GM12878 (cell line): ENCODE results near the gene BNIP5.

Experiments used
- BMI1 ChIP-seq: fragments of 450-650 bp; IDR thresholded peaks from 2 replicates; pipeline ENCODE4 v1.6.1; 2016; ENCODE audit warnings: mild to moderate bottlenecking, moderate library complexity, borderline replicate concordance
- CBX3 ChIP-seq: fragments of 200-600 bp; sonication (generic); IDR thresholded peaks from 2 replicates; pipeline ENCODE4 v1.6.1; 2016; ENCODE audit warnings: low read depth, borderline replicate concordance
- CHD4 ChIP-seq: fragments of 200-600 bp; sonication (generic); IDR thresholded peaks from 2 replicates; pipeline ENCODE4 v1.6.1; 2016; ENCODE audit warnings: mild to moderate bottlenecking
- CTCF ChIP-seq, 3 experiments: IDR thresholded peaks in 2 of 3; conservative IDR thresholded peaks in 1 of 3; 2 replicates each; pipeline ENCODE4 v1.5.1; 2011; ENCODE audit warnings: low read depth in 3 of 3, low read length in 3 of 3, mild to moderate bottlenecking in 3 of 3, control low read depth in 2 of 3, moderate library complexity in 2 of 3, inconsistent platforms in 1 of 3, mixed read lengths in 1 of 3; ENCODE audit not compliant: control insufficient read depth in 2 of 3, insufficient read depth in 1 of 3; ENCODE audit errors: extremely low read depth in 1 of 3
- JUND ChIP-seq: IDR thresholded peaks from 2 replicates; pipeline ENCODE4 v1.6.1; 2012; ENCODE audit warnings: low read depth, mild to moderate bottlenecking, low read length, improper control_type of control experiment, moderate library complexity
- NRF1 ChIP-seq: conservative IDR thresholded peaks from 2 replicates; pipeline ENCODE4 v1.6.1; 2011; ENCODE audit warnings: mild to moderate bottlenecking, low read depth, low read length, improper control_type of control experiment
- PBX3 ChIP-seq: IDR thresholded peaks from 2 replicates; pipeline ENCODE4 v1.6.1; 2011; ENCODE audit warnings: mild to moderate bottlenecking, low read depth, low read length, moderate library complexity; ENCODE audit not compliant: insufficient replicate concordance
- POLR2AphosphoS5 ChIP-seq: IDR thresholded peaks from 2 replicates; pipeline ENCODE4 v1.6.1; 2011; ENCODE audit warnings: mild to moderate bottlenecking, low read length, inconsistent platforms
- SP1 ChIP-seq: IDR thresholded peaks from one replicate; pipeline ENCODE4 v1.6.1; 2011; ENCODE audit warnings: low read depth, low read length
- ZNF24 ChIP-seq: fragments of 450-650 bp; IDR thresholded peaks from 2 replicates; pipeline ENCODE4 v1.6.1; 2017; ENCODE audit warnings: antibody characterized with exemption, mild to moderate bottlenecking

- TF ChIP-seq CHD4 (no peak), SP1 (no peak), BMI1 (no peak), NRF1 (no peak), POLR2AphosphoS5 (no peak), CTCF (IDR thresholded peaks at IDR 0.05 in 2 of 3, conservative IDR thresholded peaks at IDR 0.05 in 1 of 3; ENCODE audit: control insufficient read depth in 2 of 3, extremely low read depth in 1 of 3, insufficient read depth in 1 of 3, low read depth in 3 of 3, low read length in 3 of 3) (no peak), PBX3 (no peak), CBX3 (no peak), JUND (no peak), ZNF24 (no peak)
These were observed 44.5 kb downstream of the BNIP5 start for GRCh38 chr6:36292170-36292569.
